Neural cell (in vitro differentiated cells): Measurements from ENCODE around the gene TPCN1. TPM values are rescaled to one million over a fixed set of nuclear protein-coding genes. Genes with fewer than 3 reads are reported as not detected.

Source experiments
- H2AFZ ChIP-seq: fragments of 200-600, 300-800 bp; sonication (generic), shearing (Covaris generic); 2 replicates; pipeline ENCODE4 v1.6.0; 2014; ENCODE audit warnings: low read depth, mild to moderate bottlenecking, antibody characterized with exemption, low read length, moderate library complexity
- H3F3A ChIP-seq: fragments of 200-600 bp; shearing (Covaris generic); 2 replicates; pipeline ENCODE4 v1.6.1; 2016; ENCODE audit warnings: mild to moderate bottlenecking, moderate library complexity, mixed read lengths, antibody characterized with exemption, low read length; ENCODE audit not compliant: insufficient read depth, poor library complexity, severe bottlenecking
- H3K27ac ChIP-seq: fragments of 200-600, 300-800 bp; sonication (generic), shearing (Covaris generic); 2 replicates; pipeline ENCODE4 v1.5.1; 2014; ENCODE audit warnings: mild to moderate bottlenecking, low read length, moderate library complexity
- H3K27me3 ChIP-seq: fragments of 300-800, 200-600 bp; sonication (generic), shearing (Covaris generic); 2 replicates; pipeline ENCODE4 v1.6.0; 2014; ENCODE audit warnings: mild to moderate bottlenecking, low read depth, low read length, moderate library complexity; ENCODE audit not compliant: insufficient read depth
- H3K36me3 ChIP-seq: fragments of 300-800, 200-600 bp; sonication (generic), shearing (Covaris generic); 2 replicates; pipeline ENCODE4 v1.5.1; 2014; ENCODE audit warnings: mild to moderate bottlenecking, antibody characterized with exemption, low read length, moderate library complexity; ENCODE audit not compliant: insufficient read depth
- H3K4me2 ChIP-seq: fragments of 300-800, 200-600 bp; sonication (generic), shearing (Covaris generic); 2 replicates; pipeline ENCODE4 v1.6.0; 2014; ENCODE audit warnings: mild to moderate bottlenecking, low read length
- H3K4me3 ChIP-seq: fragments of 300-800, 200-600 bp; sonication (generic), shearing (Covaris generic); 2 replicates; pipeline ENCODE4 v1.5.1; 2014; ENCODE audit warnings: mild to moderate bottlenecking, low read length, moderate library complexity
- H3K79me2 ChIP-seq: fragments of 200-600 bp; shearing (Covaris generic); replicated peaks from 2 replicates; pipeline ENCODE4 v1.6.0; 2014; ENCODE audit warnings: mild to moderate bottlenecking, low read length, moderate library complexity; ENCODE audit not compliant: insufficient read depth
- H3K9ac ChIP-seq: fragments of 300-800, 200-600 bp; sonication (generic), shearing (Covaris generic); 2 replicates; pipeline ENCODE4 v1.6.1; 2016; ENCODE audit warnings: mild to moderate bottlenecking, low read length, mixed read lengths
- H3K9me2 ChIP-seq: fragments of 200-600 bp; shearing (Covaris generic); 2 replicates; pipeline ENCODE4 v1.6.1; 2016; ENCODE audit warnings: mild to moderate bottlenecking, low read length, mixed read lengths; ENCODE audit not compliant: insufficient read depth
- H3K9me3 ChIP-seq: fragments of 200-600, 300-800 bp; sonication (generic), shearing (Covaris generic); 2 replicates; pipeline ENCODE4 v1.6.1; 2016; ENCODE audit warnings: mild to moderate bottlenecking, mixed run types, low read length, moderate library complexity, mixed read lengths
- H4K20me1 ChIP-seq: fragments of 200-600 bp; shearing (Covaris generic); 2 replicates; pipeline ENCODE4 v1.6.1; 2016; ENCODE audit warnings: mild to moderate bottlenecking, mixed run types; ENCODE audit not compliant: insufficient read depth
- EP300 ChIP-seq: fragments of 450-650 bp; conservative IDR thresholded peaks from 2 replicates; pipeline ENCODE4 v1.6.1; 2014; ENCODE audit warnings: antibody characterized with exemption, mild to moderate bottlenecking, moderate library complexity; ENCODE audit not compliant: poor library complexity, severe bottlenecking
- EZH2 ChIP-seq: fragments of 200-600, 300-800 bp; shearing (Covaris generic), sonication (generic); IDR thresholded peaks from 2 replicates; pipeline ENCODE4 v1.6.1; 2014; ENCODE audit warnings: antibody characterized with exemption, low read length, borderline replicate concordance, mild to moderate bottlenecking; ENCODE audit not compliant: insufficient read depth, poor library complexity, severe bottlenecking
- MXI1 ChIP-seq: fragments of 450-650 bp; conservative IDR thresholded peaks from 2 replicates; pipeline ENCODE4 v1.6.1; 2014; ENCODE audit warnings: antibody characterized with exemption, mild to moderate bottlenecking; ENCODE audit not compliant: poor library complexity, severe bottlenecking
- POLR2AphosphoS5 ChIP-seq: IDR thresholded peaks from 2 replicates; pipeline ENCODE4 v1.6.1; 2012
- RAD21 ChIP-seq: fragments of 450-650 bp; conservative IDR thresholded peaks from 2 replicates; pipeline ENCODE4 v1.6.1; 2014; ENCODE audit warnings: antibody characterized with exemption, mild to moderate bottlenecking, moderate library complexity
- SMC3 ChIP-seq: fragments of 450-650 bp; conservative IDR thresholded peaks from 2 replicates; pipeline ENCODE4 v1.6.1; 2014; ENCODE audit warnings: antibody characterized with exemption, mild to moderate bottlenecking, moderate library complexity; ENCODE audit not compliant: poor library complexity
- TAF1 ChIP-seq: IDR thresholded peaks from 2 replicates; pipeline ENCODE4 v1.6.1; 2012; ENCODE audit warnings: low read depth
- polyA plus RNA-seq: library from polyadenylated mRNA; depleted of rRNA; stranded (reverse); fragments of >200 nt; gene quantifications from 2 replicates; pipeline ENCODE4 v1.2.3, GENCODE V29; 2014
- TF ChIP-seq, protein P1 (sequence below): fragments of 450-650 bp; IDR thresholded peaks from 2 replicates; pipeline ENCODE4 v1.5.1; 2014; ENCODE audit warnings: antibody characterized with exemption, mild to moderate bottlenecking, moderate library complexity; ENCODE audit not compliant: poor library complexity, severe bottlenecking
- TF ChIP-seq, protein P2 (sequence below): IDR thresholded peaks from 2 replicates; pipeline ENCODE4 v1.6.1; 2012; ENCODE audit warnings: borderline replicate concordance

The TPCN1 gene
- polyA plus RNA-seq, 1 donor from 2014 or later = 4.0 TPM

DNA sequence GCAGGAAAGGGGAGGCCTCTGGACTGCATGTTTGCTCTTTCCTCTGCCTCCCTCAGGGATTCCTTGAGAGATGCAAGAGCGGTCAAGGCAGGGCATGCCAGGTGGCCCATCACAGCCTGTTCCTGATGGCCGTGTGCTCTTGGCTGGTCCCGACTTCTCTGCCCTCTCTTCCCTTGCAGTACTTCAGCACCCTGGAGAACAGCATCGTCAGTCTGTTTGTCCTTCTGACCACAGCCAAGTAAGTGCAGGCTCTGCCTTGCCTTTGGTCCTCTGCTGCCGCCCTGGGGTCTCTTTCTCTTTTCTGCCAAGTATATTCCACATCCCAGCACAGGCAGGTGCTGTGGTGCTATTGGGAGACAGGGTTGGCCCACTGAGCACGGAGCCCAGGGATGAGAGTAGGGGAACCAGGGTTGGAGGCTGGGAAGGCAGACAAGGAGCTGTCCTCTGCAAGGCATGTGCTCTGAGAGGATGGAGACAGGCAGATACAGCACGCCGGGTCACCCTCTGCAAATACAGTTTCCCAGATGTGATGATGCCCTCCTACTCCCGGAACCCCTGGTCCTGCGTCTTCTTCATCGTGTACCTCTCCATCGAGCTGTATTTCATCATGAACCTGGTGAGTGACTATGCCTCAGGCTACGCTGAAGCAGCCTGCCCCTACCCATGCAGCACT lies 51.9 kb downstream of the TPCN1 start:
- no peaks in the 10 kb centered on the region for H3F3A ChIP-seq
- H2AFZ ChIP-seq = no peak overlapping the region
- no peak overlapping the region for H3K4me2 ChIP-seq
- no peaks in the 10 kb centered on the region for H4K20me1 ChIP-seq
- no peak overlapping the region for H3K9ac ChIP-seq
- H3K9me3 ChIP-seq = no peaks in the 10 kb centered on the region
- H3K36me3 ChIP-seq = no peaks in the 10 kb centered on the region
- H3K4me3 ChIP-seq = no peak overlapping the region
- no peaks in the 10 kb centered on the region for H3K79me2 ChIP-seq
- no peaks in the 10 kb centered on the region for H3K27me3 ChIP-seq
- H3K27ac ChIP-seq = no peak overlapping the region
- no peak for TF ChIP-seq POLR2AphosphoS5
- no peaks in the 10 kb centered on the region for H3K9me2 ChIP-seq

DNA sequence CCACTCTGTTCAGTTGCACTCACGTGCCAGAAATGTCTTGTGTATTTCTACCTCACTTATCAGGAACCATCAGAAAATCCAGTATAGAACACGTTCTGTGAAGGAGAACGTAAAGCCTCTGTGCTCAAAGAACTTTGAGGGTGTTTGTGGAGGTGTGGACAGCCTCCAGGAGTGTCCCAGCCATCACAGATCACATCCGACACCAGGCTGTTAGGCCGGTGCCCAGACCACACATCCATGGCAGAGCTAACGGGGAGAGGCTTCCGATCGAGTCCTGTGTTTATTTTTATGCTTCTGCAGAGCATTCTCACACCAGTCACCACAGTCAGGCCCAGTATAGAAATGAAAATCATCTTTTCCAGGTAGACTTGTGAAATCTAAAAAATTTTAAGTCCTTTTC lies 53.6 kb downstream of the TPCN1 start:
- Histone ChIP-seq H3K36me3 (no peaks in the 10 kb centered on the region), H4K20me1 (no peaks in the 10 kb centered on the region), H3K9me3 (no peaks in the 10 kb centered on the region), H3K27me3 (no peaks in the 10 kb centered on the region), H3K27ac (no peak overlapping the region), H3K9me2 (no peaks in the 10 kb centered on the region), H3K4me3 (no peak overlapping the region), H3K79me2 (no peaks in the 10 kb centered on the region), H3F3A (no peaks in the 10 kb centered on the region), H3K9ac (no peak overlapping the region), H2AFZ (no peak overlapping the region), H3K4me2 (no peak overlapping the region)
- TF ChIP-seq TAF1 (no peak), EZH2 (no peak), EP300 (no peak), RAD21 (no peak), POLR2AphosphoS5 (no peak)

DNA sequence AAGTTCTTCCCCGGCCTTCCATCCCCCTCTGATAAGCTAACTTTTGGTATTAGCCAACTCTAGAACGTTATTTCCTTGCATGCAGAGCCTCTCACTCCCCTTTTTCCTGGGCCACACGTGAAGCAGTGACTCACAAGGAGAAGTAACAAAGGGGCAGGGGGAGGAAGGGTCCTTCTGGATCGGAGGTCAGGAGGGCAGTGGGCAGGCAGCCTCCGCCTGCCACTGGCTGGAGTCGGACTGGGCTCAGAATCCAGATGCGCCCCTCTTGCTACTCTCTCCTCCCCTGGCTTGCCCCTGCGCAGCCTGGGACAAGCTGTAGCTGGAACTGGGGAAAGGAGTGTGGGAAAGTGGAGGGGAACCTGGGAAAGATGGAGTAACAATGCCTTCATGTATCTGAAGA lies 55.0 kb downstream of the TPCN1 start:
- H3F3A ChIP-seq = no peaks in the 10 kb centered on the region
- no peaks in the 10 kb centered on the region for H3K36me3 ChIP-seq
- no peaks in the 10 kb centered on the region for H3K9me2 ChIP-seq
- H4K20me1 ChIP-seq = no peaks in the 10 kb centered on the region
- H3K4me2 ChIP-seq = no peak overlapping the region
- TF ChIP-seq EZH2 (no peak), EP300 (no peak), TAF1 (no peak), RAD21 (no peak), MXI1 (no peak), POLR2AphosphoS5 (no peak), SMC3 (no peak)
- TF ChIP-seq, protein P1, sequence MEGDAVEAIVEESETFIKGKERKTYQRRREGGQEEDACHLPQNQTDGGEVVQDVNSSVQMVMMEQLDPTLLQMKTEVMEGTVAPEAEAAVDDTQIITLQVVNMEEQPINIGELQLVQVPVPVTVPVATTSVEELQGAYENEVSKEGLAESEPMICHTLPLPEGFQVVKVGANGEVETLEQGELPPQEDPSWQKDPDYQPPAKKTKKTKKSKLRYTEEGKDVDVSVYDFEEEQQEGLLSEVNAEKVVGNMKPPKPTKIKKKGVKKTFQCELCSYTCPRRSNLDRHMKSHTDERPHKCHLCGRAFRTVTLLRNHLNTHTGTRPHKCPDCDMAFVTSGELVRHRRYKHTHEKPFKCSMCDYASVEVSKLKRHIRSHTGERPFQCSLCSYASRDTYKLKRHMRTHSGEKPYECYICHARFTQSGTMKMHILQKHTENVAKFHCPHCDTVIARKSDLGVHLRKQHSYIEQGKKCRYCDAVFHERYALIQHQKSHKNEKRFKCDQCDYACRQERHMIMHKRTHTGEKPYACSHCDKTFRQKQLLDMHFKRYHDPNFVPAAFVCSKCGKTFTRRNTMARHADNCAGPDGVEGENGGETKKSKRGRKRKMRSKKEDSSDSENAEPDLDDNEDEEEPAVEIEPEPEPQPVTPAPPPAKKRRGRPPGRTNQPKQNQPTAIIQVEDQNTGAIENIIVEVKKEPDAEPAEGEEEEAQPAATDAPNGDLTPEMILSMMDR = no peak
- TF ChIP-seq, protein P2, sequence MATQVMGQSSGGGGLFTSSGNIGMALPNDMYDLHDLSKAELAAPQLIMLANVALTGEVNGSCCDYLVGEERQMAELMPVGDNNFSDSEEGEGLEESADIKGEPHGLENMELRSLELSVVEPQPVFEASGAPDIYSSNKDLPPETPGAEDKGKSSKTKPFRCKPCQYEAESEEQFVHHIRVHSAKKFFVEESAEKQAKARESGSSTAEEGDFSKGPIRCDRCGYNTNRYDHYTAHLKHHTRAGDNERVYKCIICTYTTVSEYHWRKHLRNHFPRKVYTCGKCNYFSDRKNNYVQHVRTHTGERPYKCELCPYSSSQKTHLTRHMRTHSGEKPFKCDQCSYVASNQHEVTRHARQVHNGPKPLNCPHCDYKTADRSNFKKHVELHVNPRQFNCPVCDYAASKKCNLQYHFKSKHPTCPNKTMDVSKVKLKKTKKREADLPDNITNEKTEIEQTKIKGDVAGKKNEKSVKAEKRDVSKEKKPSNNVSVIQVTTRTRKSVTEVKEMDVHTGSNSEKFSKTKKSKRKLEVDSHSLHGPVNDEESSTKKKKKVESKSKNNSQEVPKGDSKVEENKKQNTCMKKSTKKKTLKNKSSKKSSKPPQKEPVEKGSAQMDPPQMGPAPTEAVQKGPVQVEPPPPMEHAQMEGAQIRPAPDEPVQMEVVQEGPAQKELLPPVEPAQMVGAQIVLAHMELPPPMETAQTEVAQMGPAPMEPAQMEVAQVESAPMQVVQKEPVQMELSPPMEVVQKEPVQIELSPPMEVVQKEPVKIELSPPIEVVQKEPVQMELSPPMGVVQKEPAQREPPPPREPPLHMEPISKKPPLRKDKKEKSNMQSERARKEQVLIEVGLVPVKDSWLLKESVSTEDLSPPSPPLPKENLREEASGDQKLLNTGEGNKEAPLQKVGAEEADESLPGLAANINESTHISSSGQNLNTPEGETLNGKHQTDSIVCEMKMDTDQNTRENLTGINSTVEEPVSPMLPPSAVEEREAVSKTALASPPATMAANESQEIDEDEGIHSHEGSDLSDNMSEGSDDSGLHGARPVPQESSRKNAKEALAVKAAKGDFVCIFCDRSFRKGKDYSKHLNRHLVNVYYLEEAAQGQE = no peak
- no peaks in the 10 kb centered on the region for H3K9me3 ChIP-seq
- H2AFZ ChIP-seq = no peak overlapping the region
- H3K9ac ChIP-seq = no peak overlapping the region
- no peak overlapping the region for H3K27ac ChIP-seq
- no peaks in the 10 kb centered on the region for H3K79me2 ChIP-seq
- H3K27me3 ChIP-seq = no peaks in the 10 kb centered on the region
- no peak overlapping the region for H3K4me3 ChIP-seq
